ENCODE data around the gene ANP32B. TPM values are rescaled to one million over a fixed set of nuclear protein-coding genes. Genes with fewer than 3 reads are reported as not detected.

The ANP32B gene
- total and polyA plus RNA-seq, 2 experiments from 2014 or later: 13.1 to 114 TPM

- H3K27ac Mint-ChIP-seq: no peak overlapping the region
- no peak for ATAC-seq
- H3K27ac ChIP-seq (ENCODE audit: low read depth): no peak overlapping the region
- no peak overlapping the region for H3K4me2 ChIP-seq
- H3K36me3 Mint-ChIP-seq (ENCODE audit: low read depth): peaks cover 85% of the 10 kb centered on the region
- no peak overlapping the region for H2AFZ ChIP-seq
- H3K79me2 ChIP-seq (replicated peaks; ENCODE audit: insufficient read depth): no peaks in the 10 kb centered on the region
- no peaks in the 10 kb centered on the region for H3K4me1 ChIP-seq (ENCODE audit: insufficient read depth)
- no peak overlapping the region for H3K4me3 Mint-ChIP-seq
- no peaks in the 10 kb centered on the region for H3K9me3 Mint-ChIP-seq
- H3K9me2 ChIP-seq (ENCODE audit: insufficient read depth): no peaks in the 10 kb centered on the region
- H3K36me3 ChIP-seq (ENCODE audit: insufficient read depth): peaks cover 63% of the 10 kb centered on the region
- H3K4me3 ChIP-seq: no peak overlapping the region
- peaks cover 3% of the 10 kb centered on the region for H3K27me3 Mint-ChIP-seq (ENCODE audit: insufficient read depth, low read depth, poor library complexity)
- peaks cover 25% of the 10 kb centered on the region for H4K20me1 ChIP-seq (replicated peaks; ENCODE audit: insufficient read depth)
- H3F3A ChIP-seq (replicated peaks; ENCODE audit: low read depth): 0 out of 2 replicates have a peak, but pooled peaks cover 3% of the 10 kb centered on the region
- TF ChIP-seq ZNF462 (CRISPR knock-in tag; IDR thresholded peaks at IDR 0.05) (no peak), NANOG (IDR thresholded peaks at IDR 0.05; ENCODE audit: borderline replicate concordance) (no peak), ZNF331 (CRISPR knock-in tag; IDR thresholded peaks at IDR 0.05; ENCODE audit: low read depth) (no peak), REST (IDR thresholded peaks at IDR 0.05; ENCODE audit: unreplicated experiment) (no peak), ETS1 (IDR thresholded peaks at IDR 0.05) (no peak), ZNF114 (CRISPR knock-in tag; IDR thresholded peaks at IDR 0.05) (no peak), POLR2AphosphoS5 (IDR thresholded peaks at IDR 0.05; ENCODE audit: low read depth) (no peak), CREB1 (CRISPR knock-in tag; IDR thresholded peaks at IDR 0.05; ENCODE audit: low read depth) (no peak), CTCF (conservative IDR thresholded peaks at IDR 0.05; ENCODE audit: low read depth in 2 of 2) (no peak), JUNB (IDR thresholded peaks at IDR 0.05; ENCODE audit: unreplicated experiment) (no peak), EZH2 (IDR thresholded peaks at IDR 0.05; ENCODE audit: low read depth, unreplicated experiment) (no peak), STAT1 (IDR thresholded peaks at IDR 0.05; ENCODE audit: unreplicated experiment) (no peak), EZH2phosphoT487 (IDR thresholded peaks at IDR 0.05; ENCODE audit: unreplicated experiment) (no peak)
- H3K4me1 Mint-ChIP-seq: 0 out of 3 replicates have a peak, but pooled peaks cover 2% of the 10 kb centered on the region
- no peaks in the 10 kb centered on the region for H3K27me3 ChIP-seq (ENCODE audit: insufficient read depth)
- no peak for DNase-seq (ENCODE audit: low spot score)
Measured at GRCh38 chr9:98009437-98009836, 26.3 kb downstream of the ANP32B start.

Data from GM23338 (cell line).